GM18873 (cell line): ENCODE measurements around the gene OR8B8.
"Not testable (repeated sequence)": the region's sequence is repeated elsewhere in the genome, so short reads cannot be mapped to it uniquely, and the experiment has no call there.

ENCODE experiments used
- ATAC-seq: cut with Tn5 transposase; IDR thresholded peaks from one replicate; pipeline ENCODE4 v1.9.1; 2021; ENCODE audit warnings: mild to moderate bottlenecking, moderate library complexity, moderate number of reproducible peaks; ENCODE audit not compliant: unreplicated experiment, low FRiP score

Gene OR8B8

GRCh38 chr11:124442442-124442841 lies 3.1 kb downstream of the OR8B8 start:
- ATAC-seq, result no peak

- no peak for ATAC-seq
These were observed 4.0 kb downstream of the OR8B8 start for GRCh38 chr11:124441519-124441918.

GRCh38 chr11:124441081-124441480 lies 4.4 kb downstream of the OR8B8 start:
- no peak for ATAC-seq

GRCh38 chr11:124440608-124441007 lies 4.9 kb downstream of the OR8B8 start:
- no peak for ATAC-seq

GRCh38 chr11:124434699-124435098 lies 10.8 kb downstream of the OR8B8 start:
- no peak for ATAC-seq

- ATAC-seq, result no peak
These were observed 15.9 kb downstream of the OR8B8 start for GRCh38 chr11:124429599-124429998.

GRCh38 chr11:124424384-124424921 lies 21.0 kb downstream of the OR8B8 start, which contains the start of gene OR8B4:
Gene OR8B4, minus strand, starts transcription at chr11:124424871. Its CDS starts 0 bp downstream, at chr11:124424871.
- ATAC-seq, result no peak

GRCh38 chr11:124421043-124421442 lies 24.5 kb downstream of the OR8B8 start:
- ATAC-seq, result no peak

GRCh38 chr11:124415356-124415923 lies 30.1 kb downstream of the OR8B8 start:
- no peak for ATAC-seq

GRCh38 chr11:124409906-124410305 lies 35.6 kb downstream of the OR8B8 start:
- no peak for ATAC-seq

- ATAC-seq, result no peak
These were observed 39.9 kb downstream of the OR8B8 start for GRCh38 chr11:124405581-124405980.

- ATAC-seq, result not testable (repeated sequence)
These were observed 42.3 kb downstream of the OR8B8 start for GRCh38 chr11:124403186-124403585.

GRCh38 chr11:124402326-124402922 lies 43.1 kb downstream of the OR8B8 start:
- no peak for ATAC-seq

GRCh38 chr11:124398924-124399323 lies 46.6 kb downstream of the OR8B8 start, which contains the start of gene OR8B3:
Gene OR8B3, minus strand, starts transcription at chr11:124399024. Its CDS starts 1,673 bp downstream, at chr11:124397351.
- no peak for ATAC-seq

GRCh38 chr11:124396847-124397246 lies 48.6 kb downstream of the OR8B8 start:
- ATAC-seq, result not testable (repeated sequence)

GRCh38 chr11:124394408-124394807 lies 51.1 kb downstream of the OR8B8 start:
- ATAC-seq, result no peak
